Activated CD8-positive, alpha-beta T cell treated with anti-CD3 and anti-CD28 coated beads, Interleukin-2, amount 10 ng/mL, durations not matched to agents 7 days and 5 days (primary cell): Measurements from ENCODE around the gene CD3D. TPM values are rescaled to one million over a fixed set of nuclear protein-coding genes. Genes with fewer than 3 reads are reported as not detected.

Experiments used
- ATAC-seq: fragments of 150-1000 bp; cut with Tn5 transposase; one replicate; pipeline ENCODE4 v1.10.0; 2021; ENCODE audit warnings: moderate library complexity
- CTCF ChIA-PET: fragments of 350-600 bp; sonication (Branson Sonifier 250); formaldehyde crosslinking; loops from one replicate; lab custom pipeline; 2021; ENCODE audit warnings: antibody characterized with exemption; lab: Charles Lee
- POLR2A ChIA-PET: fragments of 350-600 bp; sonication (Branson Sonifier 250); formaldehyde crosslinking; loops from one replicate; lab custom pipeline; 2021; ENCODE audit warnings: antibody characterized with exemption; lab: Charles Lee
- DNase-seq: peaks from one replicate; pipeline ENCODE4 v3.0.0-alpha.2; 2020
- H3K27ac Mint-ChIP-seq: one replicate; pipeline ENCODE4 v1.8.0; 2021; ENCODE audit warnings: mild to moderate bottlenecking, mixed read lengths
- H3K27me3 Mint-ChIP-seq: one replicate; pipeline ENCODE4 v1.8.0; 2021; ENCODE audit warnings: low read depth, mixed read lengths
- H3K36me3 Mint-ChIP-seq: one replicate; pipeline ENCODE4 v1.8.0; 2021; ENCODE audit warnings: low read depth, mixed read lengths
- H3K4me1 Mint-ChIP-seq: one replicate; pipeline ENCODE4 v1.8.0; 2021; ENCODE audit warnings: low read depth, mixed read lengths
- H3K4me3 Mint-ChIP-seq: one replicate; pipeline ENCODE4 v1.8.0; 2021; ENCODE audit warnings: mild to moderate bottlenecking, mixed read lengths
- H3K9me3 Mint-ChIP-seq: one replicate; pipeline ENCODE4 v1.8.0; 2022; ENCODE audit warnings: mixed read lengths; ENCODE audit not compliant: insufficient read depth
- total RNA-seq, 2 experiments: library from RNA; stranded (reverse); gene quantifications; one replicate each; pipeline ENCODE4 v1.2.3, GENCODE V29; 2021

The CD3D gene
- total RNA-seq, 2 experiments from 2014 or later = 541 to 588 TPM

GRCh38 chr11:118364956-118365615 lies 22.6 kb upstream of the CD3D start:
- CTCF ChIA-PET = interaction anchor here (0.6 to 2.8 kb wide), 11 partner anchors 10 to 184 kb away, joined by 3 to 12 read pairs (median 3); no protein-coding TSS in a partner anchor
- no peak overlapping the region for H3K27ac Mint-ChIP-seq

DNA sequence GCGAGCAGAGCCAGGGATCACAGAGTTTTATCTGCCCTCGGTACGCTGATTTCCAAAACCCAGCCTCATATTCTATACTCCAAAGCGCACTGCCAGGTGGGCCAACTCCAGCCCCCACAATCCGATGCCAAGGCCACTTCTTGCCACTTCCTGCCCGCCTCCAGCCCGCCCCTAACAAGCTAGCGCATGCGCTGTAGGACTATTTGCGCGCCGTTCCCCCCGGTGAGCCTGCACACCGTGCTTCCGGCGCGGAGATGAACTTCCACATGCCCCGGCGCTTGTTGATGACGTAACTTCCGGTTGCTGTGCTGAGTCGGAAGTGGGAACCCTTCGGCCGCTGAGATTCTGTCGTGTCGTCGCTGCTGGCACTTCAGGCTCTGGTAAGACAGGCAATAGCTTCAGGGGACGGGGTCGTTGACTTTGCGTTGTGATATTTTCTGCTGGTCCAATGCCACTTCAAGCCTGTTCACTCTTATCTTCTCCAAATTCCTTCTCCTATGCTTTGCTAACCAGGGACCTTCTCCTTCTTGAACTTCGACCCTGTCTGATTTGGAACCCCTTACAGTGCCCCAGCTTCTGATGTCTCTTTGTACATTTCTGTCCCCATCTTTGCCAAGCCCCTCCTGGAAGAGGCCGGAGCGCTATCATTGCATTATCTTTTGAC lies 16.9 kb upstream of the CD3D start, which contains the start of gene UBE4A:
Gene UBE4A (plus strand): TSS at position 306 of the 664 bp plus-strand sequence. CDS start 5,481 bp downstream, outside the sequence.
- DNase-seq (peak; percentile 99), ATAC-seq (peak; percentile 95)
- peak within 1 kb of the TSS; percentile 97 for H3K27ac Mint-ChIP-seq
- H3K9me3 Mint-ChIP-seq = no peaks in the 10 kb centered on the region
- H3K36me3 Mint-ChIP-seq = peaks cover 23% of the 10 kb centered on the region
- peaks cover 52% of the 10 kb centered on the region for H3K4me1 Mint-ChIP-seq
- POLR2A ChIA-PET = interaction anchor here (0.6 to 1.6 kb wide), 23 partner anchors 8 to 431 kb away, joined by 3 to 8 read pairs (median 3); partner anchors contain the start of genes ATP5MG, CD3D, CD3G and JAML
- no peaks in the 10 kb centered on the region for H3K27me3 Mint-ChIP-seq
- CTCF ChIA-PET = interaction anchor here (0.8 to 1.4 kb wide), 4 partner anchors 11 to 161 kb away, joined by 3 to 8 read pairs (median 4); no protein-coding TSS in a partner anchor
- H3K4me3 Mint-ChIP-seq = peak within 1 kb of the TSS; percentile 99

More at GRCh38 chr11:118364956-118365615, 22.6 kb upstream of the CD3D start:
- Mint-ChIP-seq H3K9me3 (no peaks in the 10 kb centered on the region), H3K4me1 (peaks cover 37% of the 10 kb centered on the region), H3K36me3 (peaks cover 54% of the 10 kb centered on the region), H3K4me3 (no peak overlapping the region), H3K27me3 (no peaks in the 10 kb centered on the region)
- ATAC-seq (no peak), DNase-seq (no peak)
- POLR2A ChIA-PET = interaction anchor here (0.9 kb wide), 1 partner anchor 11 kb away, joined by 5 read pairs; no protein-coding TSS in a partner anchor

- H3K27ac Mint-ChIP-seq = no peak overlapping the region
- CTCF ChIA-PET = no interaction called here
- DNase-seq (no peak), ATAC-seq (no peak)
- H3K4me3 Mint-ChIP-seq = no peak overlapping the region
- no peaks in the 10 kb centered on the region for H3K27me3 Mint-ChIP-seq
- POLR2A ChIA-PET = no interaction called here
- peaks cover 48% of the 10 kb centered on the region for H3K4me1 Mint-ChIP-seq
- H3K9me3 Mint-ChIP-seq = no peaks in the 10 kb centered on the region
- peaks cover 23% of the 10 kb centered on the region for H3K36me3 Mint-ChIP-seq
Measured at GRCh38 chr11:118358071-118358470, 15.6 kb upstream of the CD3D start.

DNA sequence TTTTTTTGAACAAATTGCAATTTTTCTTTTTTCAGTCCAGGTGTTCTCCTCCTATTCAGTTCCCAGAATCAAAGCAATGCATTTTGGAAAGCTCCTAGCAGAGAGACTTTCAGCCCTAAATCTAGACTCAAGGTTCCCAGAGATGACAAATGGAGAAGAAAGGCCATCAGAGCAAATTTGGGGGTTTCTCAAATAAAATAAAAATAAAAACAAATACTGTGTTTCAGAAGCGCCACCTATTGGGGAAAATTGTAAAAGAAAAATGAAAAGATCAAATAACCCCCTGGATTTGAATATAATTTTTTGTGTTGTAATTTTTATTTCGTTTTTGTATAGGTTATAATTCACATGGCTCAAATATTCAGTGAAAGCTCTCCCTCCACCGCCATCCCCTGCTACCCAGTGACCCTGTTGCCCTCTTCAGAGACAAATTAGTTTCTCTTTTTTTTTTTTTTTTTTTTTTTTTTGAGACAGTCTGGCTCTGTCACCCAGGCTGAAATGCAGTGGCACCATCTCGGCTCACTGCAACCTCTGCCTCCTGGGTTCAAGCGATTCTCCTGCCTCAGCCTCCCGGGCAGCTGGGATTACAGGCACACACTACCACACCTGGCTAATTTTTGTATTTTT lies 10.7 kb upstream of the CD3D start:
- ATAC-seq (peak; percentile 37), DNase-seq (no peak)
- H3K4me3 Mint-ChIP-seq = no peak overlapping the region
- no peaks in the 10 kb centered on the region for H3K9me3 Mint-ChIP-seq
- H3K36me3 Mint-ChIP-seq = peaks cover 56% of the 10 kb centered on the region
- peaks cover 39% of the 10 kb centered on the region for H3K4me1 Mint-ChIP-seq
- no peaks in the 10 kb centered on the region for H3K27me3 Mint-ChIP-seq
- CTCF ChIA-PET = interaction anchor here (0.6 to 2.5 kb wide), 10 partner anchors 11 to 155 kb away, joined by 3 to 13 read pairs (median 4); partner anchors contain the start of gene CD3D
- POLR2A ChIA-PET = interaction anchor here (4.0 kb wide), 1 partner anchor 48 kb away, joined by 19 read pairs; the partner anchor contains the start of gene CD3E
- H3K27ac Mint-ChIP-seq = peak overlapping the region; percentile 70

- peak overlapping the region; percentile 21 for H3K27ac Mint-ChIP-seq
- ChIA-PET POLR2A (no interaction called here), CTCF (interaction anchor here (1.1 kb wide), 1 partner anchor 151 kb away, joined by 4 read pairs; no protein-coding TSS in a partner anchor)
- H3K9me3 Mint-ChIP-seq = no peaks in the 10 kb centered on the region
- peaks cover 79% of the 10 kb centered on the region for H3K36me3 Mint-ChIP-seq
- DNase-seq (no peak), ATAC-seq (no peak)
- no peaks in the 10 kb centered on the region for H3K27me3 Mint-ChIP-seq
- H3K4me1 Mint-ChIP-seq = peaks cover 63% of the 10 kb centered on the region
- no peak overlapping the region for H3K4me3 Mint-ChIP-seq
Measured at GRCh38 chr11:118349475-118349874, 7.0 kb upstream of the CD3D start.

GRCh38 chr11:118343981-118344515 lies 1.5 kb upstream of the CD3D start, which contains the start of gene CD3G:
Gene CD3G, plus strand, starts transcription at chr11:118344344. Its CDS starts 80 bp downstream, at chr11:118344424.
- peak within 1 kb of the TSS; percentile 96 for H3K27ac Mint-ChIP-seq
- H3K27me3 Mint-ChIP-seq = no peaks in the 10 kb centered on the region
- H3K36me3 Mint-ChIP-seq = peaks cover 73% of the 10 kb centered on the region
- peaks cover 61% of the 10 kb centered on the region for H3K4me1 Mint-ChIP-seq
- ChIA-PET POLR2A (interaction anchor here (0.6 to 2.2 kb wide), 6 partner anchors 9 to 146 kb away, joined by 3 to 7 read pairs (median 4); partner anchors contain the start of genes JAML and UBE4A), CTCF (interaction anchor here (1.4 to 2.6 kb wide), 3 partner anchors 98 to 146 kb away, joined by 4 to 20 read pairs (median 6); no protein-coding TSS in a partner anchor)
- ATAC-seq (peak; percentile 76), DNase-seq (peak; percentile 86)
- H3K4me3 Mint-ChIP-seq = peak within 1 kb of the TSS; percentile 84
- no peaks in the 10 kb centered on the region for H3K9me3 Mint-ChIP-seq

- Mint-ChIP-seq H3K27me3 (no peaks in the 10 kb centered on the region), H3K4me3 (peak overlapping the region; percentile 84), H3K4me1 (peaks cover 61% of the 10 kb centered on the region), H3K27ac (peak overlapping the region; percentile 96), H3K36me3 (peaks cover 73% of the 10 kb centered on the region), H3K9me3 (no peaks in the 10 kb centered on the region)
- ChIA-PET CTCF (interaction anchor here (1.3 to 2.9 kb wide), 4 partner anchors 20 to 145 kb away, joined by 3 to 17 read pairs (median 8); no protein-coding TSS in a partner anchor), POLR2A (interaction anchor here (0.5 to 4.3 kb wide), 8 partner anchors 16 to 145 kb away, joined by 3 to 30 read pairs (median 4); partner anchors contain the start of genes JAML, KMT2A and UBE4A)
- ATAC-seq = no peak
- DNase-seq = peak; percentile 40
Measured at GRCh38 chr11:118343248-118343647, 743 bp upstream of the CD3D start.

- peak overlapping the region; percentile 96 for H3K27ac Mint-ChIP-seq
- H3K27me3 Mint-ChIP-seq = no peaks in the 10 kb centered on the region
- H3K36me3 Mint-ChIP-seq = peaks cover 74% of the 10 kb centered on the region
- no peak for ATAC-seq
- POLR2A ChIA-PET = interaction anchor here (0.7 to 4.3 kb wide), 13 partner anchors 13 to 326 kb away, joined by 3 to 30 read pairs (median 4); partner anchors contain the start of genes JAML, KMT2A and UBE4A
- peak overlapping the region; percentile 84 for H3K4me3 Mint-ChIP-seq
- H3K4me1 Mint-ChIP-seq = peaks cover 60% of the 10 kb centered on the region
- H3K9me3 Mint-ChIP-seq = no peaks in the 10 kb centered on the region
- CTCF ChIA-PET = interaction anchor here (0.9 to 2.9 kb wide), 8 partner anchors 9 to 143 kb away, joined by 3 to 17 read pairs (median 5); no protein-coding TSS in a partner anchor
- peak; percentile 49 for DNase-seq
Measured at GRCh38 chr11:118341815-118342489, 553 bp downstream of the CD3D start.

DNA sequence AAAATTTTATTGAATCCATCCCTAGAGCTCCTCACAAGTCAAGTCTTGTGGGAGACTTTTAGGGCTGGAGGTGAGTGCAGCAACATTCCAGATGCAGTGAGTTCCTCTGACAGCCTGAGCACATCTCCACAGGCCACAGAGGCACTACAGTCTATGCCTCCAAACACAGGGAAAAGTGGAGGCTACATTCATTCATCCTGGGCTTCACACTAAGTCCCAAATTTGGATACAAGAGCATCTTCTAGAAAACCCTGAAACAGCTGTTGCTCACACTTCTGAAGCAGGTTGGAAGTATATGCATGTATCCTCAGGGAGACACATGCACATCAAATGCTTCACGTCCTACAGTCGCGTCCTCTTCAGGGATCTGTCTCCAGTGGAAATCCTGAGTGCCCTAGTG lies 1.2 kb downstream of the CD3D start:
- H3K9me3 Mint-ChIP-seq = no peaks in the 10 kb centered on the region
- H3K4me1 Mint-ChIP-seq = peaks cover 59% of the 10 kb centered on the region
- CTCF ChIA-PET = interaction anchor here (1.1 to 2.9 kb wide), 6 partner anchors 12 to 143 kb away, joined by 3 to 17 read pairs (median 10); no protein-coding TSS in a partner anchor
- H3K27me3 Mint-ChIP-seq = no peaks in the 10 kb centered on the region
- ATAC-seq = no peak
- H3K27ac Mint-ChIP-seq = peak overlapping the region; percentile 96
- POLR2A ChIA-PET = interaction anchor here (0.7 to 4.3 kb wide), 6 partner anchors 13 to 125 kb away, joined by 3 to 30 read pairs (median 6); partner anchors contain the start of genes JAML, MPZL3 and UBE4A
- peak overlapping the region; percentile 84 for H3K4me3 Mint-ChIP-seq
- H3K36me3 Mint-ChIP-seq = peaks cover 74% of the 10 kb centered on the region
- DNase-seq = no peak

- Mint-ChIP-seq H3K4me1 (peaks cover 60% of the 10 kb centered on the region), H3K9me3 (no peaks in the 10 kb centered on the region), H3K27ac (peak overlapping the region; percentile 96), H3K36me3 (peaks cover 72% of the 10 kb centered on the region), H3K4me3 (peak overlapping the region; percentile 84), H3K27me3 (no peaks in the 10 kb centered on the region)
- ATAC-seq (no peak), DNase-seq (peak; percentile 32)
- POLR2A ChIA-PET = interaction anchor here (1.0 to 4.3 kb wide), 7 partner anchors 11 to 124 kb away, joined by 3 to 30 read pairs (median 5); partner anchors contain the start of genes JAML, KMT2A, MPZL3 and UBE4A
- CTCF ChIA-PET = interaction anchor here (1.0 to 2.9 kb wide), 5 partner anchors 13 to 142 kb away, joined by 3 to 10 read pairs (median 9); no protein-coding TSS in a partner anchor
Measured at GRCh38 chr11:118340449-118340848, 2.1 kb downstream of the CD3D start.
